Endothelial cell (in vitro differentiated cells): Measurements from ENCODE around the gene IFNL2. TPM values are rescaled to one million over a fixed set of nuclear protein-coding genes. Genes with fewer than 3 reads are reported as not detected.
"Not testable (repeated sequence)": the region's sequence is repeated elsewhere in the genome, so short reads cannot be mapped to it uniquely, and the experiment has no call there.

Source experiments
- DNase-seq: peaks from one replicate; pipeline ENCODE4 v3.0.0; 2021; ENCODE audit warnings: low spot score
- H3K27ac Mint-ChIP-seq: one replicate; pipeline ENCODE4 v1.8.0; 2021; ENCODE audit warnings: mixed read lengths, inconsistent platforms; ENCODE audit not compliant: unreplicated experiment
- H3K27me3 Mint-ChIP-seq: one replicate; pipeline ENCODE4 v1.8.0; 2021; ENCODE audit warnings: mild to moderate bottlenecking, moderate library complexity, mixed read lengths, inconsistent platforms; ENCODE audit not compliant: unreplicated experiment
- H3K36me3 Mint-ChIP-seq: one replicate; pipeline ENCODE4 v1.8.0; 2021; ENCODE audit warnings: mild to moderate bottlenecking, low read depth, mixed read lengths, inconsistent platforms; ENCODE audit not compliant: unreplicated experiment
- H3K4me1 Mint-ChIP-seq: one replicate; pipeline ENCODE4 v1.8.0; 2021; ENCODE audit warnings: mild to moderate bottlenecking, mixed read lengths, inconsistent platforms; ENCODE audit not compliant: unreplicated experiment
- H3K4me3 Mint-ChIP-seq: one replicate; pipeline ENCODE4 v1.8.0; 2021; ENCODE audit warnings: mild to moderate bottlenecking, mixed read lengths, inconsistent platforms; ENCODE audit not compliant: unreplicated experiment
- H3K9me3 Mint-ChIP-seq: one replicate; pipeline ENCODE4 v1.8.0; 2021; ENCODE audit warnings: mixed read lengths, inconsistent platforms; ENCODE audit not compliant: unreplicated experiment
- total RNA-seq: library from RNA; stranded (reverse); fragmentation: NEBNext Ultra II Directional; extraction: Animal tissue kit (Norgen Biotek cat#: 25700); gene quantifications from one replicate; pipeline ENCODE4 v1.2.1, GENCODE V29; 2021; ENCODE audit not compliant: unreplicated experiment
- TF ChIP-seq, protein P1 (sequence below): fragments of 200-600 bp; sonication (generic); IDR thresholded peaks from one replicate; pipeline ENCODE4 v1.5.0; 2021; ENCODE audit warnings: antibody characterized with exemption; ENCODE audit not compliant: unreplicated experiment

The IFNL2 gene
- total RNA-seq, 1 donor from 2014 or later, result not detected

DNA sequence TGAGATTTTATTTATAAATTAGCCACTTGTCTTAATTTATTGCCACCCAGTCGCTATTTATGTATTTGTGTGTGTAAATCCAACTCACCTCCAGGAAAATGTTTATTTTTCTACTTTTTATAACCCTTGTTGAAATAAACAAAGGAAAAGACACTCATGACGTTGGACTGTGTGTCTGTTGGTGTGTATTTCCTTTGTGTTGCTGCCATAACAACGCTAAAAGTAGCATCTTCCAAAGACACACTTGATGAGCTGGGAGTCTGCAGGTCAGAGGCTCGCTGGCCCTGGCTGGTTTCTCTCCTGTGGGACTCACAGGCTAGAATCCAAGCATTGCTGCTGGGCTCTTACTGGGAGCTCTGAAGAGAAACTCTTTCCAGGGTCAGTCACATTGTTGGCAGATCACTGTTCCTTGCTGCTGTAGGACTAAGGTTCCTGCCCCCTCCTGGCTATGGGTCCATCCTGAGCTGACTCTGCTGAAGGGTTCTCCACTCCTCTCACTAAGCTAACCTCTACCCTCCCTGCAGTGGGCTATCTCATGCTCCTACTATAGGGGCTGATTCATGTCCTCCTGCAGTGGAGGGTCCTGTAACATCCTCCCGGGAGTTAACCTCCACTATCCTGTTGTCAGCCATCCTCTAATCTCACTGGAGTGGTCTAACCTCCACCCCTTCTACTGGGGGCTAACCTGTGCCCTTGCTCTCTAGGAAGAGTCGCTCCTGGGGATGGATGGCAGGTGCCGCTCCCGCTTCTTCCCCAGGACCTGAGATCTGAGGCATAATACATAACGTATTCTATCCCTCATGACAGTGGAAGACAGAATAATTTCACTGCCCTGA is 2.1 kb downstream of the IFNL2 start:
- TF ChIP-seq, protein P1, sequence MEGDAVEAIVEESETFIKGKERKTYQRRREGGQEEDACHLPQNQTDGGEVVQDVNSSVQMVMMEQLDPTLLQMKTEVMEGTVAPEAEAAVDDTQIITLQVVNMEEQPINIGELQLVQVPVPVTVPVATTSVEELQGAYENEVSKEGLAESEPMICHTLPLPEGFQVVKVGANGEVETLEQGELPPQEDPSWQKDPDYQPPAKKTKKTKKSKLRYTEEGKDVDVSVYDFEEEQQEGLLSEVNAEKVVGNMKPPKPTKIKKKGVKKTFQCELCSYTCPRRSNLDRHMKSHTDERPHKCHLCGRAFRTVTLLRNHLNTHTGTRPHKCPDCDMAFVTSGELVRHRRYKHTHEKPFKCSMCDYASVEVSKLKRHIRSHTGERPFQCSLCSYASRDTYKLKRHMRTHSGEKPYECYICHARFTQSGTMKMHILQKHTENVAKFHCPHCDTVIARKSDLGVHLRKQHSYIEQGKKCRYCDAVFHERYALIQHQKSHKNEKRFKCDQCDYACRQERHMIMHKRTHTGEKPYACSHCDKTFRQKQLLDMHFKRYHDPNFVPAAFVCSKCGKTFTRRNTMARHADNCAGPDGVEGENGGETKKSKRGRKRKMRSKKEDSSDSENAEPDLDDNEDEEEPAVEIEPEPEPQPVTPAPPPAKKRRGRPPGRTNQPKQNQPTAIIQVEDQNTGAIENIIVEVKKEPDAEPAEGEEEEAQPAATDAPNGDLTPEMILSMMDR, result no peak
- Mint-ChIP-seq H3K27ac (peak overlapping the region; percentile 81), H3K4me1 (no peaks in the 10 kb centered on the region), H3K4me3 (peak overlapping the region; percentile 35), H3K27me3 (peaks cover 6% of the 10 kb centered on the region), H3K36me3 (peaks cover 5% of the 10 kb centered on the region), H3K9me3 (no peaks in the 10 kb centered on the region)
- no peak for DNase-seq

DNA sequence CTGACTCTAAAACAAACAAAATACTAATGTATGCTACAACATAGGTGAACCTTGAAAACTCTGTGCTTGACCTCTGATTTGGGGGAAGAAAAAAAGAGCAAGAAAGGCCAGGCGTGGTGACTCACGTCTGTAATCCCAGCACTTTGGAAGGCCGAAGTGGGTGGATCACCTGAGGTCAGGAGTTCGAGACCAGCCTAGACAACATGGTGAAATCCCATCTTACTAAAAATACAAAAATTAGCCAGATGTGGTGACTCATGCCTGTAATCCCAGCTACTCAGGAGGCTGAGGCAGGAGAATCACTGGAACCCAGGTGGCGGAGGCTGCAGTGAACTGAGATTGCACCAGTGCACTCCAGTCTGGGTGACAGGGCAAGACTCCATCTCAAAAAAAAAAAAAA is 5.7 kb downstream of the IFNL2 start:
- not testable (repeated sequence) for H3K9me3 Mint-ChIP-seq, H3K4me1 Mint-ChIP-seq, H3K27me3 Mint-ChIP-seq, H3K4me3 Mint-ChIP-seq, H3K36me3 Mint-ChIP-seq, DNase-seq, H3K27ac Mint-ChIP-seq

DNA sequence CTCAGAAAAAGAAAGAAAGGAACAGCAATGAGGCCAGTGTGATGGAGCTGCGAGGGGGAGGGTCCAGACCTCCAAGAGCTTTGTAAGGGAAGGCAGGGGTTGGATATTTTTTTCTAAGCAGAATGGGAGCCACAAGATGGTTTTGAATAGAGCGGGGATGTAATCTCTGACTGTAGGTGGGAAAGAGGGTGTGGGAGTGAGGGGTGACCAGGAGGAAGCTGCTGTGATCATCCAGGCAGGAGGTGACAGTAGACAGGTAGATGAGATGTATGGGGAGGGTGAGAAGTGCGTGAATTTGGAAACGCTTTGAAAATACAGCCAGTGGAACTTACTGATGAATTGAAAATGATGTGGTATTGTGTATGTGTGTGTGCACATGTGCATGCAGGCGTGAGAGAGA is 7.4 kb downstream of the IFNL2 start:
- TF ChIP-seq, protein P1, result no peak

DNA sequence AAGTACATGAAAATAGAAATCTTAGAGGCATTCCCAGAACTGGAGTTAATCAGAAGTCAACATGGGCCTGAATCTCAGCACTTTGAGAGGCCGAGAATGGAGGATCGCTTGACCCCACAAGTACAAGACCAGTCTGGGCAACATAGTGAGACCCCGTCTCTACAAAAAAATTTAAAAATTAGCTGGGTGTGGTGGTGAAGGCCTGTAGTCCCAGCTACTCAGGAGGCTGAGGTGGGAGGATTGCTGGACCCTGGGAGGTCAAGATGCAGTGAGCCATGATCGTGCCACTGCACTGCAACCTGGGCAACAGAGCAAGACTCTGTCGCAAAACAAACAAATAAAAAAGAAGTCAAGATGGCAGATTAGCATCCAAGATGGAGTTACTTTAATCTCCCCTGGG is 8.5 kb downstream of the IFNL2 start:
- H3K27me3 Mint-ChIP-seq, result peaks cover 3% of the 10 kb centered on the region
- TF ChIP-seq, protein P1, result no peak
- no peaks in the 10 kb centered on the region for H3K36me3 Mint-ChIP-seq
- no peak for DNase-seq
- H3K4me1 Mint-ChIP-seq, result no peaks in the 10 kb centered on the region
- H3K27ac Mint-ChIP-seq, result no peak overlapping the region
- H3K4me3 Mint-ChIP-seq, result no peak overlapping the region
- no peaks in the 10 kb centered on the region for H3K9me3 Mint-ChIP-seq

More for the DNA sequence above, 7.4 kb downstream of the IFNL2 start:
- Mint-ChIP-seq H3K27ac (no peak overlapping the region), H3K4me3 (no peak overlapping the region), H3K36me3 (peaks cover 5% of the 10 kb centered on the region), H3K9me3 (no peaks in the 10 kb centered on the region), H3K27me3 (peaks cover 3% of the 10 kb centered on the region), H3K4me1 (no peaks in the 10 kb centered on the region)
- DNase-seq, result no peak

DNA sequence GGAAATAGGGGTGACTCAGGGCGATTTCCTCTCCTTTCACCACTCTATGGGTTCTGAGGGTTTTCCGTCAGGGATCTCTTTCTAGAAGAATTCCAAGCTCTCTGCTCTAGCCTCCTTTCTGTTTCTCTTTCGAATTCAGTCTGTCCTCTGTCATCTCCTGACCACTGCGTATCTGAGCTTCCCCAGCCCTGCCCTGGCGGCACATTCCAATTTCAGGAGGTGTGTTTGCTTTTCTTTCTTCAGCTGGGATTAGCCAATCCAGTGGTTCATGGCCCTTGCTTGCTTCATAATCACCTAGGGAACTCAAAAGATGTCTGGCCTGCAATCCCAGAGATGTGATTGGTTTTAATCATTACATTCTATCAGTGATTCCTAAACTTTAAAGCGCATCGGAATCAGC is 9.4 kb downstream of the IFNL2 start:
- no peak for DNase-seq
- H3K4me1 Mint-ChIP-seq, result no peaks in the 10 kb centered on the region
- no peaks in the 10 kb centered on the region for H3K9me3 Mint-ChIP-seq
- H3K27ac Mint-ChIP-seq, result no peak overlapping the region
- H3K36me3 Mint-ChIP-seq, result no peaks in the 10 kb centered on the region
- TF ChIP-seq, protein P1, result no peak
- no peak overlapping the region for H3K4me3 Mint-ChIP-seq
- H3K27me3 Mint-ChIP-seq, result peaks cover 3% of the 10 kb centered on the region
